ENCODE measurements around the gene CES2.

Gene CES2

GRCh38 chr16:66918803-66919568 lies 16.3 kb upstream of the CES2 start, which contains the start of gene CDH16:
TSS of gene CDH16 (minus strand) at chr16:66918885. CDS start at chr16:66918065, 820 bp downstream.
- DNase-seq (ENCODE audit: low read depth in 2 of 2): no peak

GRCh38 chr16:66919569-66920298 lies 15.6 kb upstream of the CES2 start:
- no peak for DNase-seq (ENCODE audit: low read depth in 2 of 2)

DNA sequence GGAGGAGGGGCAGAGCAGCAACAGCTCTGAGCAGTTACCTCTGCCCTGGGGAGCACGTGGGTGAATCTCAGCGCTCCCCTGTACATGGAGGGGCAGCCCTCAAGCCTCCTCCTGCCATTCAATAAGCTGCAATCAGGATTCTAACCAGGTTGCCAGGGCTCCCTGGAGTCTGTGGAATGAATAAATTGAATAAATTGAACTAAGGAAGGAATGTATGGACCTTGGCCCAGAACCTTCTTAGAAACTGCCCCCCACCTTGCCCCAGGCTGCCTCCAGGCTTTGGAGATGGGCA lies 15.1 kb upstream of the CES2 start:
- DNase-seq (ENCODE audit: low read depth in 2 of 2): no peak

DNA sequence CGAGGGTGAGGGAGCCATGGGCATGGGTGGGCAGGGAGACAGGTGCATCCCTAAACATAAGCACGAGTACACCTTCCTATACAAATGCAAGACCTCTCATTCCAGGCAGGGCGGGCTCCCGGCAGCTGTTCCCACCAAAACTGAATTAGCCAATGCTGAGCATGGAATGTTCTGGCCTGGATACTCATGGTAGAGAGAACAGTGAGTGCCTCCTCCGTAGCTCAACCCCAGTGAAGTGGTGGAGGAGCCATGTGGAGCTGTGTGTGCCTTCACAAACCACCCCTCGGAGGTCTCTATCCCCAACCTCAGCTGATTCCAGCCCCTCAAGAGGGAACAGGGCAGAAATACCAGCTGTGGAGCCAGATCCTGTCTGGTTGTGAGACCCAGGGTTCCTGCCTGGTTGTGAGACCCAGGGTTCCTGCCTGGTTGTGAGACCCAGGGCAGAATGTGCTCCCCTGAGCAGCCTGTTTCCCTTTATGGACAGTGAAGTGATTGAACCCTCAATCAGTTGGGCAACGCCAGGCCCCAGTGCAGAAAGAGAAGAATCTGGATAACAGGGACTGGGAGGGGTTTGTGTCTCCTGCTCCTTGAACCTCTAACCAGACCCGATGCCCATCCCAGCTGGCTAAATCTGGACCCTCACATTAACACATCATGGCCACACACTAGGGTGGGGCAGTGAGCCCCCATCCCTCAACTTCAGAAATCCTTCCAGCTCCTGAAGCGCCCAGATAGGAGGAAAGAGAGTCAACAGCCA lies 14.2 kb upstream of the CES2 start:
- no peak for DNase-seq (ENCODE audit: low read depth in 2 of 2)

DNA sequence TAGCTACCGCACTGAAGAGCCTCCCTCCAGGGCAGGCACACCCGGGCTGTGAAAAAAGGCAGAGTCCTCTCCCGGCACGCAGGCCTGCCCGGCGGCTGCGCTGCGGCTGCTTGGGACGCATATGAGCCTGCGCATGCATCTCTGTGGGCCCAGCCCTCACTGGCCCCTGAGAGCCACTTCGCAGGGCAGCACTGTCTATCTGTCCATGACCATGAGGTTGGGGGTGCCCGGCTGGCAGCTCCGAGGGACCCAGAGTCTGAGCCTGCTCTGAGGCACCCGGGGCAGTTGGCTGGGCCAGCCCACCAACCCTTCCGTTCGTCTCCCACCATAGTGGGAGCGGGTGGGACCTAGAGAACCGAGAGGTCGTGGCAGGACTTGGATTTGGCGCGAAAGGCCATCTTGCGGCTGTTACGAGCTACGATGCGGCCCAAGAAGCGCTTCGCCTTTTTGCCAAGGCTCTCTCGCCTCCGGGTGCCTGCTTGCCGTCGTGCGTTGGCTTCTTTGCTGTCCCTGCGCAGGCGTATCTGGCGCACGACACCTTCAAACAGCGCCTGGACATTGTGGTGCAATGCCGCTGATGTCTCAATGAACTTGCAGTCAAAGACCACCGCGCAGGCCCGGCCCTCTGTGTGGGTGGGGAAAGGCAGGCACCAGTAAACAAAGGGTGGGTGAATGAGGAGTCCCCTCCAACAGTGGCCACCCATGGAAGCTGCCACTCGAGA lies 13.4 kb upstream of the CES2 start:
- DNase-seq (ENCODE audit: low read depth in 2 of 2): no peak

DNA sequence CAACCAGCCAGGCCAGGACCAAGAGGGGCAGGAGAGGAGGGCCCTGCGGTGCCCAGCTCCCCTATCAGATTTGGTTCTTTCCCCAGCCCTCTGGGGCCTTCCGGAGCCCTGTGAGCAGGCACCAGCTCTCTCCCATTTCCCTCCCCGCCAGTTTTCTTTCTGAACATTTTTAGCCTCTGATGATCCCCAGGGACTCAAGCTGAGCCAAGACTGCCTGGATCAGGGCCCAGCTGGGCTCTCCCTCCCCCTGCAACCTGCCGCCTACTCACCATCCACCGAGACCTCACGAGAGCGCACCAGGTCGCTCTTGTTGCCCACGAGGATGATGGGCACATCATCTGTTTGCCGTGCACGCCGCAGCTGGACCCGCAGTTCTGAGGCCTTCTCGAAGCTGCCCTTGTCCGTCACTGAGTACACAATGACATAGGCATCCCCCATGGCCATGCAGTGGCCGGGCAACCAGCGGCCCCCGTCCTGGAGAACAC lies 12.0 kb upstream of the CES2 start:
- no peak for DNase-seq (ENCODE audit: low read depth in 2 of 2)

DNA sequence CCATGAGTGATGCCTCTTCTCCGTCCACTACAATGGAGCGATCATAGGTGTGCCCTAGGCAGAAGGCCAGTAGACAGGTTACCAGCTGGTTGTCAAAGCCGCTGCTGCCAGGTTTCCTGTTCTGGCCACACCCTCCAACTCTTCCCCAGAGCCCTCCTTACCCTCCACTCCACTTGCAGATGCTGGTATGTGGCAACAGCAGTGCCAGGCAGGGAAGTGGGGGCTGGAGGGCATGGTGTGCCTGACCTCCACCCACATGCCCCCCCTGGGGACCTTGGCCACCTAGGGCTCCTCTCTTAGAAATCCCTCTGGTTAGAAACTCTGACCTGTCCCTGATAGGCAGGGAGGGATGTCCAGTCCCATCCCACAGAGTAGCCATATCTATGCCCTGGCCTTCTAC lies 11.4 kb upstream of the CES2 start:
- DNase-seq (ENCODE audit: low read depth in 2 of 2): no peak

GRCh38 chr16:66924527-66925321 lies 10.6 kb upstream of the CES2 start:
- DNase-seq (ENCODE audit: low read depth in 2 of 2): no peak

DNA sequence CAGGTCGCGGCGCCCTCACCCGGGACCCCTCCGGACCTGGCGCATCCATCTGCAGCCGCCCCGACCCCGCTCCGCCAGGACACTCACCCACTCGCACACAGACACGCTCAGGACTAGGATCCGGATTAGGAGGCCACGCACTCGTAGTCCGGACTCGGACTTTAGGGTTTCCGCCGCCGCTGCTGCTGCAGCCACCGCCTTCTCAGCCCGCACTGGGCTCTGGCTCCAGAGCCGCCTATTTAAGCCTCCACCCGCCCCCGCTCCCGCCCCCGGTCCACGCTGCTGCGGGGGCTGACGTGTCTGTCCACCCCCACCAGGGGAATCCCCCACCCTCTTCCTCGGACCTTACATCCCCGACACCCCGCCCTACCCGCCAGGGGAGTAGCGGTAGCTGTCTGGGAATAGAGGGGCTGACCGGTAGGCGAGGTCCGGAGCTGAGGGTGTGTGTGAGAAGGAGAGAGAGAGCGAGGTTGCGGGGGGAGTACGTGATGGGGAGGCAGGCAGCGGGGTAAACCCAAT lies 9.9 kb upstream of the CES2 start, which contains the start of gene RRAD:
Gene RRAD (minus strand): TSS at position 214 of the 519 bp plus-strand sequence. CDS start 356 bp downstream, outside the sequence.
- no peak for DNase-seq (ENCODE audit: low read depth in 2 of 2)

- DNase-seq (ENCODE audit: low read depth in 2 of 2): no peak
Observed at GRCh38 chr16:66926171-66926947, 9.0 kb upstream of the CES2 start.

- DNase-seq (ENCODE audit: low read depth in 2 of 2): no peak
Observed at GRCh38 chr16:66926961-66927436, 8.3 kb upstream of the CES2 start.

DNA sequence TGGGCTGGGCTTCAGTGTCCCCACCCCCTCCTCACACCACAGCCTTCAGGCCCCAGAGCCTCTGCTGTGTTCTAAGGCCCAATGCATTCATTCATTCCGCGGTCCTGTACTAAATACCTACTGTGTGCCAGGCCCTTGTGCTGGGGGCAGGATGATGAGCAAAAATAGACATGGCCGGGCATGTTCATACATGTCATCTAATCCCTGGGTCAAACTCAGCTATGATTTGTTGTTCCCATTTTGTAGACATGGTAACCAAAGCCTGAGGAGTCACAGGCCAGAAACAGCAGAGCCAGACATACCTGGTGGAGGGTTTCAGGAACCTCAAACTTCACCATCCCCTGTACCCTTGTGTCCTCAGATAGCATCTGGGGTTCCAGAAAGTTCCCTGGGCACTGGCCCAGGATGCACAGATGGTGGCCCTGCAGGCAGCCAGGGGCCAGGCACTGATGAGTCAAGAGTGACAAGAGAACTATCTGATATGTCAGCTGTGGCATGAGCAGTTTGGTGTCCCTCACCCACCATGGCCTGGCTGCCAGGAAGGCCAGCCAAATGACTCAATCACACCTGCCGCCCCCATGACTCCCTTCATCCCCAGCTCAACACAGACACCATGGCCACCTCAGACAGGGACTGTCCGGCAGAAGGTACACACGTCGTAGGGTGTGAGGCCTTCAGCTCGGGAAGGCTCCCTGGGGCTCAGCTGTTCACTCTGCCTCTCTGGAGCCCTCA lies 7.2 kb upstream of the CES2 start:
- no peak for DNase-seq (ENCODE audit: low read depth in 2 of 2)

DNA sequence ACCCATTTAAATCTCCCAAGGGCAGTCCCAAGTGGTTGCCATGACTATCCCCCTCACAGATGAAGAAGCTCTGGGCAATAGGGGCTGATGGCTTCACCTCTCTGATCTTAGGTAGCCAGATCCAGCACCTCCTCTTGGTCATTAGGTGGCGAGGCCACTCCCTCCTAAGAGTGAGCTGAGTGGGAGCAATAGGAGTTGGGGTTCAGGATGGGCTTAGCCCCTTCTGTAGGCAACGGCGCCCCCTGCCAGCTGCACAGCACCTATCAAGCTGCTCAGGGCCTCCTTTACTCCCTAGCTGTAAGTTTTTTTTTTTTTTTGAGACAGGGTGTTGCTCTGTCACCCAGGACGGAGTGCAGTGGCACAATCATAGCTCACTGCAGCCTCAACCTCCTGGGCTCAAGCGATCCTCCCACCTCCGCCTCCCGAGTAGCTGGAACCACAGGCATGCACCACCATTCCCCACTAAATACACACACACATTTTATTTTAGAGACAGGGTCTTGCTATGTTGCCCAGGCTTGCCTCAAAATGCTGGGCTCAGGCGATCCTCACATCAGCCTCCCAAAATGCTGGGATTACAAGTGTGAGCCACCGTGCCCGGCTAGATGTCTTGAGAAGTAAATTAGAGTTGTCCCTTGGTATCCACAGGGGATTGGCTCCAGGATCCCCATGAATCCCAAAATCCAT lies 6.5 kb upstream of the CES2 start:
- no peak for DNase-seq (ENCODE audit: low read depth in 2 of 2)

DNA sequence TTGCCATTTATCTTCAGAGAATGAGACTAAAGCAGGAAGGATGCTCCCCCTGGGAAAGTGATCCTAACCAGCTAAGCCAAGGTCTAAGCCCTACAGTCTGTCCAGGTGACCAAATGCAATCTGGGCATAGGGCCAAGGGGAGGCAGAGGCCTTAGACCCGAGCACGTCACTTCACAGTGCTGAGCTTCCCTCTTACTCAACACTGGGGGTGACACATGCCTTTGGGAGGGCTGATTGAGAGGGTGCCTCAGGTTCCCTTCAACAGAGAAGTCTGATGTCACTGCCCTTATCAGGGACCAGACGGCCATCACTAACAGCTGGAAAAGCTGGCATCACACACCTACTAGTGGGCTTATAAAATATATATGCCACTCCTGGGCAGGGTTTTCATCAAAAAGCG lies 5.1 kb upstream of the CES2 start:
- no peak for DNase-seq (ENCODE audit: low read depth in 2 of 2)

DNA sequence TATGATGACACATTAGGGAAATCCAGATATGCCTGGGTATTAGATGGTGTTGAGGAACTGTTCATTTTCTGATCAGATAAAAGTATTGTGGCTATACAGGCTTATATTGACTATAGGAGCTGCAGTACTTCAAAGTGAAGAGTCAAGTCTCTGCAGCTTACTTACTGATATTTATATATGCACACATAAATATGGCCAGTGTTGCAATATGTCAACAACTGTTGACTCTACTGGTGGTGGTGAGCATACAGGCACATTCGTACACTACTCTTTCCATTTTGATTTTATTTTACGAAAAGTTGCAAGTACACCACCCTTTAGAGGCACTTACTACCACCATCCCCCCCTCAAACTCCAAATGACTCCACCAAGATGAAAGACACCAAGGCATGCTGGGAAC lies 3.7 kb upstream of the CES2 start:
- no peak for DNase-seq (ENCODE audit: low read depth in 2 of 2)

DNA sequence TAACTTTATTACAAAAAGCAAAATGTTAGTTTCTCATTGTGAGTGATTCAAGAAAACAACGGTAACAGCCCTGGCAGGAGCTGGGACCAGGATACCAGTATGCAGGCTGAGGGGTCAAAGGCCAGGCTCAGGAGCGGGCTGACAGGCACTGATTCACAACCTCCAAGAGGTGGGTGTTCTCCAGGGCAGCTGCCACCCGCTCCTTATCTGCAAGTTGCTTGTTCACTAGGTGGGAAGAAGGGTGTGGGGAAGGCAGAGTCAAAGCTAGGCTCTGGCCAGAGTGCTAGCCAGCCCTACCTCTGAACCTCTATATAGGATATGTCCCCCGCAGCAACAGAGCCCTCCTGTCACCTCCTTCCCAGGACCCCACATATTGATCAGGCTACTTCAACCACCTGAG lies 3.2 kb upstream of the CES2 start:
- no peak for DNase-seq (ENCODE audit: low read depth in 2 of 2)

- DNase-seq (ENCODE audit: low read depth in 2 of 2): no peak
Observed at GRCh38 chr16:66933776-66934137, 1.6 kb upstream of the CES2 start.

DNA sequence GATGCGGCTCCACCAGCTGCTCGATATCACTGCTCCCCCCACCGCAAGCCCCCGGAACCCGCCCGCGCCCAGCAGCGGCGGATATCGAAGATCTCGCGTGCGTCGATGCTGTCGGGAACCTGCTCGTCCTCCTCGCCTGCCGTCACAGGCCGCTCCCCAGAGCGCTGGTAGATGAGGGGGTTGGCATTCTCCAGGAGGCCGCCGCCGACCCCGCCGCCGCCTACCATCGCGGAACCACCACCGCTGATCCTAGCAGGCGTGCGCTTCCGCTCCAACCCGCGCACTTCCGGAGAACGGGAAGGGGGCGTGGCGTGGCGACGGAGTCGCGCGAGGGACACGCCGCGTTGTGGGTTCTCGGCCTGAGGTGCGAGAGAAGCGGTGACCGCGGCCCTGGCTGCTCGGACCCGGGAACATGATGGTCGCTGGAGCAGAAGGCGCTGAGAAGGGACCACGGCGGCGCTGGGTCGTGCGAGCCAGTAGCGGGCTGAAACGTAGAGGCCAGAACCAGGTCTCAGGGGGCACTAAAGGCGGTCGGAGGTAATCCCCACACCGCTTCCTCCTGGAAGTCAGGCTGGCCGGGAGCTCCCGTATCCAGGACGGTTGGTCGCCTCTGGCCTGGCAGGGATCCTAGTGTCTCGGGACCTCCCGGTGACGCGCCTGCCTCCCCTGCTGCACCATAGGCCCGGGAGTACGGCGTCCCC lies 1.0 kb upstream of the CES2 start, which contains the start of gene CIAO2B:
Gene CIAO2B (minus strand): TSS at position 265 of the 701 bp plus-strand sequence. CDS start 38 bp downstream, at position 227.
- peak; percentile 75 to 79 for DNase-seq (ENCODE audit: low read depth in 2 of 2)
